Activated naive CD4-positive, alpha-beta T cell treated with anti-CD3 and anti-CD28 coated beads, Interleukin-2, amount 50 U/mL, for 72 hours (primary cell): ENCODE data around the gene GRM4. TPM values are rescaled to one million over a fixed set of nuclear protein-coding genes. Genes with fewer than 3 reads are reported as not detected.
"Not testable (repeated sequence)": the region's sequence is repeated elsewhere in the genome, so short reads cannot be mapped to it uniquely, and the experiment has no call there.

Source experiments
- ATAC-seq, 2 donors: fragments of 150-1000 bp; cut with Tn5 transposase; 2 replicates each; pipeline ENCODE4 v1.10.0; 2021; ENCODE audit warnings: mild to moderate bottlenecking in 2 of 2, moderate library complexity in 2 of 2
- DNase-seq, 2 donors: peaks; one replicate each; pipeline ENCODE4 v3.0.0; 2021 to 2022; ENCODE audit warnings: low spot score in 2 of 2
- H3K27ac Mint-ChIP-seq, 2 donors: one replicate each; pipeline ENCODE4 v1.8.0; 2022; ENCODE audit warnings: mild to moderate bottlenecking in 2 of 2, mixed read lengths in 2 of 2
- H3K36me3 Mint-ChIP-seq, 2 donors: one replicate each; pipeline ENCODE4 v1.8.0; 2022; ENCODE audit warnings: mixed read lengths in 2 of 2
- H3K9me3 Mint-ChIP-seq, 2 donors: one replicate each; pipeline ENCODE4 v1.8.0; 2022; ENCODE audit warnings: mixed read lengths in 2 of 2
- total RNA-seq, 2 donors: library from RNA; stranded (reverse); gene quantifications; one replicate each; pipeline ENCODE4 v1.2.3, GENCODE V29; 2022

The GRM4 gene
- total RNA-seq, 2 donors from 2014 or later = 0.12 to 0.36 TPM

- Mint-ChIP-seq H3K9me3 (no peaks in the 10 kb centered on the region), H3K36me3 (no peaks in the 10 kb centered on the region), H3K27ac (no peak overlapping the region)
- ATAC-seq = no peak
- DNase-seq = no peak
Observed at GRCh38 chr6:34020807-34021553, 124.9 kb downstream of the GRM4 start.

- Mint-ChIP-seq H3K9me3 (no peaks in the 10 kb centered on the region), H3K36me3 (no peaks in the 10 kb centered on the region), H3K27ac (no peak overlapping the region)
- ATAC-seq (no peak), DNase-seq (no peak)
Observed at GRCh38 chr6:34020278-34020677, 125.6 kb downstream of the GRM4 start.

DNA sequence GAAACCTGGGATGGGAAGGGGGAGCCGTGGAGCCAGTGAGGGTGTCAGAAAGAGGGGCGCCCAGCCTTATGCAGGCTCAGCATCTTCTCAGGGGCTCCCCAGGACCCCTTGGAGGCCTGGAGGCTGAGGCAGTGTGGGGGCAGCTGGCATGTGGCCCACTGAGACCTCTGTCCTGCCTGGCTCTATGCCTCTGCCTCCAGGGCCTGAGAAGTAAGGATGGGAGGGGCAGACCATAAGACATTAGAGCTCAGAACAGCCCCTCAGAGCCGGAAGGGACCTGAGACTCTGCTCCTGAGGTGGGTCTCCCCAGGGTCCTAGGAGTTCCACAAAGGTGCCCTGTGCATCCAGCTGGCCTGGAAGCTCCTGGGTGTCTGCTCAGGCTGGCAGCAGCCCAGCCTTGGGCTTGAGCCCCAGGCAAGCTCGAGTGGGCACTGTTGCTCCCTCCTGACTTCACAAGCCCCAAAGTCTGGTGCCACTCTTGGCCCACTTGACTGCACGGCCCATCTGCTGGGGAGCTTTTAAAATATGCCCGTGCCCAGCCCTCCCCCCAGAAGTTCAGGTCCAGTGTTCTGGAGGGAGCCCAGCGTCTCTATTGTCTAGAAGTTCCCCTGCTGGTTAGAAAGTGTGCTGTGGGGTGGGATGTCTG lies 126.8 kb downstream of the GRM4 start:
- no peak for ATAC-seq
- H3K36me3 Mint-ChIP-seq = no peaks in the 10 kb centered on the region
- H3K27ac Mint-ChIP-seq = no peak overlapping the region
- H3K9me3 Mint-ChIP-seq = no peaks in the 10 kb centered on the region
- no peak for DNase-seq

- ATAC-seq (no peak), DNase-seq (no peak)
- Mint-ChIP-seq H3K9me3 (no peaks in the 10 kb centered on the region), H3K27ac (no peak overlapping the region), H3K36me3 (no peaks in the 10 kb centered on the region)
Observed at GRCh38 chr6:34018026-34018425, 127.9 kb downstream of the GRM4 start.

DNA sequence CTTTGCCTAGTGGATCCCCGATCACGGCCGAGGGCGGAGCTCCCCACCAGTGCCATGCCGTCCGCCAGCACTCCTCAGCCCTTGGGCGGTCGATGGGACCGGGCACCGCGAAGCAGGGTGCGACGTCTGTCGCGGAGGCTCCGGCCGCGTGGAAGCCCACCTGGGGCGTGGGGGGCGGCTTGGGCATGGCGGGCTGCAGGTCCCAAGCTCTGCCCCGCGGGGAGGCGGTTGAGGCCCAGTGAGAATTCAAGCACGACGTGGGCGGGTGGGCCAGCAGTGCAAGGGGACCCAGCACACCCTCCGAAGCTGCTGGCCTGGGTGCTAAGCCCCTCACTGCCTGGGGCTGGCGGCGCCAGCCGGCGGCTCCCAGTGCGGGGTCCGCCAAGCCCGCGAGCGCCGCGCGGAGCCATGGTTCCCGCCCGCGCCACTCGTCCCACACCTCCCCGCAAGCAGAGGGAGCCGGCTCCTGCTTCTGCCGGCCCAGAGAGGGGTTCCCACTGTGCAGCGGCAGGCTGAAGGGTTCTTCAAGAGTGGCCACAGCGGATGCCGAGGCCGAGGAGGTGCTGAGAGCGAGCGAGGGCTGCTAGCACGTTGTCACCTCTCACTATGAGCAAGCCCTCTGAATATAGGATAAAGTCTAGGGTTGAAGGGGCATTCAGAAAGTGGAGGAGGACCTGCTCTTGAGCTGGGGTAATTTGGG lies 128.6 kb downstream of the GRM4 start:
- Mint-ChIP-seq H3K9me3 (no peaks in the 10 kb centered on the region), H3K36me3 (no peaks in the 10 kb centered on the region), H3K27ac (peak overlapping the region in 1 of 2 donors; percentile 9)
- no peak for DNase-seq
- ATAC-seq = no peak

- not testable (repeated sequence) for H3K9me3 Mint-ChIP-seq, DNase-seq, H3K36me3 Mint-ChIP-seq, H3K27ac Mint-ChIP-seq, ATAC-seq
Observed at GRCh38 chr6:34016573-34016972, 129.3 kb downstream of the GRM4 start.

GRCh38 chr6:34015586-34015985 lies 130.3 kb downstream of the GRM4 start:
- Mint-ChIP-seq H3K27ac (peak overlapping the region in 1 of 2 donors; percentile 76), H3K9me3 (no peaks in the 10 kb centered on the region), H3K36me3 (no peaks in the 10 kb centered on the region)
- ATAC-seq = no peak
- no peak for DNase-seq

DNA sequence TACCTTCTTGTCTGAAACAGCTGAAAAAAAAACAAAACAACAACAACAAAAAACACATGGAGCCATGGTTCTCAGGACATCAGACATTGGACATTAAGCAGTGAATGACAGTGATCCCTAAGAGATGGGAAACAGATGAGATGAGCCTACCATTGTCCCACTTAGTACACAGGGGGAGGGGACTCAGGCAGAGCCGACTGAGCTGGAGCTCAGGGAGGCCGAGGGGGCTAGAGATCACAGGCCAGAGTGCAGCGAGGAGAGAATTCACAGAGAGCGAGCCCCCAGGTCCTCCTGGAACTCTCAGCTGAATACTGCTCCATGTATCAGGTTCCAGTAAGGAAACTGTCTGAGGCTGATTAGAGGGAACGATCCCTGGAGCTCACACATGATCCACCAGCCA lies 134.6 kb downstream of the GRM4 start:
- H3K36me3 Mint-ChIP-seq = no peaks in the 10 kb centered on the region
- ATAC-seq (no peak), DNase-seq (no peak)
- no peak overlapping the region for H3K27ac Mint-ChIP-seq
- no peaks in the 10 kb centered on the region for H3K9me3 Mint-ChIP-seq

DNA sequence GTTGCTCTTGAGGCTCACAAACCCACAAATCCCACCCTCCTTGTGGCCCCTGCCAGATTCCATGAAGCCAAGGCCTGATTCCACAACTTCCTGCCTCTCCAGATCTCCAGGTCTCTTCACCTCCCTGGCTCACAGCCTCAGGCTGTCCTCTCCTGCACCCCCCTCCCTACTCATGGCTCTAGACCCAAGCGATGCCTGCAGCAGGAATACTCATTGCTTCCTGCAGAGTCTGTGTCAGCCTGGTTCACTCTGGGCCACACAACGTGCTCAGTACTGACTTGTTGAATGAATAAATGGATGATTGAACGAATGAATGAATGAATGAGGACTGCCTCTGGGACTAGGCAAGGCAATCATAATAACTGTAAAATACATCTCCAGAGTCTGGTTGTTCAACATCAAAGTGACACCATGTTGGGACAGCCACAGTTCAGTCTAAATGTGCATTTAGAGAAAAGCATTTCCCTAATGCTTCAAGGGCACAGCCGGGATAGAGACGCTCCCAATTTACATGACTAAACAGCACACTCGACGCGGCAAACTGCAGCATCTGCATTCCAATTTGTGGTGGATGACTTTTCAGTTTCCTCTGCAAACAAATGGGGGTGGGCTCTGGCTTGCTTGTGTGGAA lies 139.9 kb downstream of the GRM4 start:
- no peaks in the 10 kb centered on the region for H3K36me3 Mint-ChIP-seq
- H3K27ac Mint-ChIP-seq = no peak overlapping the region
- no peaks in the 10 kb centered on the region for H3K9me3 Mint-ChIP-seq
- ATAC-seq = no peak
- no peak for DNase-seq

DNA sequence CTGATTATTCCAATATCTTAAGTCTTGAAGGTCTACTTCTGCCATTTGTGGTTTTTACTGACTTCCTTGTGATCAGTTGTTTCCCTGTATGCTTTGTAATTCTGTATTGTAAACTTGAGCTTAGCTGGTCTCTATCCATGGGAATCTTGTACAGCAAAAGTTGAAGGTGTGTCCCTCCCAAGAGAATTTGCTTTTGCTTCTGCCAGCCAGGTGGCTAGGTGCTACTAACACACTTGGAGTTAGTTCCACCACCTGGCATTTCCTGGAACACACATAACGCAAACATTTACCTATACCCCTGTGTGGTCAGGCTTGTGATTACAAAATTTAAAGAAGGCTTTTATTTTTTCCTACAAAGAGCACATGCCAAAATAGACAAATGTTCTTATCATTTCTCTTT lies 141.2 kb downstream of the GRM4 start:
- ATAC-seq (no peak), DNase-seq (no peak)
- H3K27ac Mint-ChIP-seq = no peak overlapping the region
- no peaks in the 10 kb centered on the region for H3K9me3 Mint-ChIP-seq
- H3K36me3 Mint-ChIP-seq = no peaks in the 10 kb centered on the region

- Mint-ChIP-seq H3K36me3 (no peaks in the 10 kb centered on the region), H3K9me3 (no peaks in the 10 kb centered on the region), H3K27ac (no peak overlapping the region)
- DNase-seq (no peak), ATAC-seq (no peak)
Observed at GRCh38 chr6:34003962-34004361, 141.9 kb downstream of the GRM4 start.

DNA sequence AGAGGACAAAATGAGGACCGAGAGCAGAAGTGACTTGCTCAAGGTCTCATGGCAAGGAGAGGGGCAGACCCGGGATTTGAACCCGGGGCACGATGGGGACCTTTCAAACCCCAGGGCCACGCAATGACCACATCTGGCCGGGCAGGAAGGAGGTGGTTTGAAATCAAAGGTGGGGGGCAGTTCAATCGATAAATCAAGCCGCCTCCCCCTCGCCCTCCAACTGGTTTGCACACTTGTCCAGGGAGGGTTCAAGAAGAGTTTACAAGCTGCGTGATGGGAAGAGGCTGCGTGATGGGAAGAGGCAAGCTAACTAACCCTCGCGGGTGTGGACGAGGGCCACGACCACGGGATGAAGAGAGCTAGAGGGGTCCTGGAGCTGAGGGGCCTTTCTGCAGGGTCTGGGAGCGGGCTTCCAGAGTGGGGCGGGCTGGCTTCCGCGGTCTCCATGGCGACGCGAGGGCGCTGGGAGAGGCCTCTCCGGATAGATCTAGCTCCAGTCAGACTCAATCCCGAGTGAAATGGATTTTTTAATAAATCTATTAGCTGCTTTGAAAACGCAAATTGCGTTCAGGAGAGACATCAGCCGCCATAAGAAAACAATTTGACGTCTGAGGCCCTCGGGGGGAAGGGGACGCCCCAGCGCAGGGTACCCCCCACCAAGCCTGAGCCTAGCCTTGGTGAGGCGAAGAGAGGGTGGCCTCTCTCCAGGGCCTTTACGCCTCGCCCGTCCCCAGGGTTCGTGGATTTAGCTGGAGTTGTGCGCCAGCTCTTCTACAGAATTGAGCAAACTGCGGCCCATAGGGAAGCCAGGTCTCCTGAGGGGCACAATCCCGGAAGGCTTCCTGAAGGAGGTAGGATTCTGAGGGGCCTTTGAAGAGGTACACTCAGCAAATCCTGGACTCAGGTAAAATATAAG lies 143.9 kb downstream of the GRM4 start:
- DNase-seq (no peak), ATAC-seq (no peak)
- Mint-ChIP-seq H3K27ac (no peak overlapping the region), H3K9me3 (peaks cover 3% of the 10 kb centered on the region in 2 donors), H3K36me3 (peaks cover 0 to 2% of the 10 kb centered on the region in 2 donors)

DNA sequence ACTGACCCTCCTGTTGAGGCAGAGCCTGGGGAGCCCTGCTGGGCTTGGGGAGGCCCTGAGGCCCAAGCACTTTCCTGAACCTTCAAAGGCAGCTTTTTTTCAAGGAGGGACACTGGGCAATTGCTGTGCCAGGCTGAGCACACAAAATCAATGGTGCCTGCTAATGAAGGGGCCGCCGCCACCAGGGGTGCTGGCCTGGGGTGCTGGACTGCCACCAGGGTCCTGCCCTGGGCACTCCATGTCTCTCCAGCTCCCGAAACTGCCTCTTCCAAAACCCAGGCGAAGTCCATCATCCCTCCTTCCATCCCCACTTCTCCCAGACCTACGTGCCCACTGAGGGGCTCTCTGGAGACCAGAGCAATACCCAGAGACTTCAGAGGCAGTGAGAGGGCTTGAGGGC lies 145.6 kb downstream of the GRM4 start:
- H3K36me3 Mint-ChIP-seq = peaks cover 0 to 7% of the 10 kb centered on the region in 2 donors
- DNase-seq (no peak), ATAC-seq (no peak)
- H3K27ac Mint-ChIP-seq = peak overlapping the region in 1 of 2 donors; percentile 12
- peaks cover 6 to 7% of the 10 kb centered on the region in 2 donors for H3K9me3 Mint-ChIP-seq

- Mint-ChIP-seq H3K27ac (no peak overlapping the region), H3K9me3 (peaks cover 6 to 7% of the 10 kb centered on the region in 2 donors), H3K36me3 (peaks cover 0 to 7% of the 10 kb centered on the region in 2 donors)
- DNase-seq (no peak), ATAC-seq (no peak)
Observed at GRCh38 chr6:33999567-33999966, 146.3 kb downstream of the GRM4 start.

DNA sequence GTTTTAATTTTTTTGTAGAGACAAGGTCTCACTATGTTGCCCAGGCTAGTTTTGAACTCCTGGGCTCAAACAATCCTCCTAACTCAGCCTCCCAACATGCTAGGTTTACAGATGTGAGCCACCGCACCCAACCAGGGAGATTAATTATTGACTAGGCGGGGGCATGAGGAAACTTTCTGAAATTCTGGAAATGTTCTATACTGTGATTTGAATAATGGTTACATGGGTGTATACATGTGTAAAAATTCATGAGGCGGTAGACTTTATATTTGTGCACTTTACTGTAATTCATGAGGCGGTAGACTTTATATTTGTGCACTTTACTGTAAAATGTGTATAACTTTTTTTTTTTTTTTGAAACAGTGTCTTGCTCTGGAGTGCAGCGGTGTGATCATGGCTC lies 147.2 kb downstream of the GRM4 start:
- no peak for ATAC-seq
- peaks cover 0 to 7% of the 10 kb centered on the region in 2 donors for H3K36me3 Mint-ChIP-seq
- H3K9me3 Mint-ChIP-seq = peaks cover 6 to 7% of the 10 kb centered on the region in 2 donors
- H3K27ac Mint-ChIP-seq = no peak overlapping the region
- DNase-seq = no peak

- no peak for DNase-seq
- Mint-ChIP-seq H3K36me3 (peaks cover 0 to 7% of the 10 kb centered on the region in 2 donors), H3K9me3 (peaks cover 6 to 7% of the 10 kb centered on the region in 2 donors), H3K27ac (no peak overlapping the region)
- ATAC-seq = no peak
Observed at GRCh38 chr6:33997265-33997664, 148.6 kb downstream of the GRM4 start.
